Measurements from ENCODE around the gene MSI2.

The MSI2 gene

GRCh38 chr17:57553526-57553925 is 297.2 kb downstream of the MSI2 start:
- H3K27ac ChIP-seq (ENCODE audit: low read length), result peak overlapping the region; percentile 35
- H3K9ac ChIP-seq (ENCODE audit: low read length), result peak overlapping the region; percentile 37
- no peak overlapping the region for H3K4me3 ChIP-seq (ENCODE audit: low read length)
- no peaks in the 10 kb centered on the region for H3K36me3 ChIP-seq (ENCODE audit: control insufficient read depth, low read depth, low read length)
- peaks cover 54% of the 10 kb centered on the region for H3K4me1 ChIP-seq (ENCODE audit: control insufficient read depth, low read depth, low read length)
- no peaks in the 10 kb centered on the region for H3K27me3 ChIP-seq (ENCODE audit: control insufficient read depth, insufficient read depth, low read length)
- H3K9me3 ChIP-seq (ENCODE audit: control insufficient read depth, low read depth, low read length), result no peaks in the 10 kb centered on the region

GRCh38 chr17:57553991-57554825 is 297.9 kb downstream of the MSI2 start:
- H3K27ac ChIP-seq (ENCODE audit: low read length), result peak overlapping the region; percentile 35
- no peaks in the 10 kb centered on the region for H3K36me3 ChIP-seq (ENCODE audit: control insufficient read depth, low read depth, low read length)
- peak overlapping the region; percentile 37 for H3K9ac ChIP-seq (ENCODE audit: low read length)
- H3K4me1 ChIP-seq (ENCODE audit: control insufficient read depth, low read depth, low read length), result peaks cover 53% of the 10 kb centered on the region
- no peaks in the 10 kb centered on the region for H3K9me3 ChIP-seq (ENCODE audit: control insufficient read depth, low read depth, low read length)
- H3K4me3 ChIP-seq (ENCODE audit: low read length), result no peak overlapping the region
- no peaks in the 10 kb centered on the region for H3K27me3 ChIP-seq (ENCODE audit: control insufficient read depth, insufficient read depth, low read length)

GRCh38 chr17:57554826-57555635 is 298.7 kb downstream of the MSI2 start:
- H3K9me3 ChIP-seq (ENCODE audit: control insufficient read depth, low read depth, low read length), result no peaks in the 10 kb centered on the region
- no peak overlapping the region for H3K27ac ChIP-seq (ENCODE audit: low read length)
- H3K4me1 ChIP-seq (ENCODE audit: control insufficient read depth, low read depth, low read length), result peaks cover 45% of the 10 kb centered on the region
- H3K36me3 ChIP-seq (ENCODE audit: control insufficient read depth, low read depth, low read length), result no peaks in the 10 kb centered on the region
- no peak overlapping the region for H3K4me3 ChIP-seq (ENCODE audit: low read length)
- no peaks in the 10 kb centered on the region for H3K27me3 ChIP-seq (ENCODE audit: control insufficient read depth, insufficient read depth, low read length)
- no peak overlapping the region for H3K9ac ChIP-seq (ENCODE audit: low read length)

DNA sequence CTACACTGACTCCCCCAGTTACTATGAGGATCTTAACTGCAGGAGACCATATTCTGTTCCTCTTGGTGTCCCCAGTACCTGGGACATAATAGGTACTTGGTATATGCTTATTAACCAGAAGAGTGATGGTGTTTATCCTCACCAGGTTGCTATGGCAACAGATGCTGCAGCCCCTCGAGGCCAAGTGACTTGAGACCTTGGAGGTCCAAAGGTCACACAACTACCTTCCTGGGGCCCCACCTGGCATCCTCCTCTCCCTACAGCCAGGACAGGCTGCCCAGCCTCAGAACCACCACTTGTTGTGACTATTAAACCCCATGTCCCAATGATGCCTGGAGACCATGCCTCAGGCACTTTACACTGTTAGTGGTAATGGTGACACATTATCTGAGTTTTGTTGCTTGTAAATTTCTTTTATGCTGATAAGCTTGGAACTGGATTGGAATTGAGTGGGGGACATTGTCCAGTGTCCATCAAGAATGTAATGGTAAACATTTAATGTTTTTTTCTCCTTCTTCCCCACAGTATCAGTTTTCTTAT is 299.4 kb downstream of the MSI2 start:
- Histone ChIP-seq H3K4me3 (ENCODE audit: low read length) (no peak overlapping the region), H3K4me1 (ENCODE audit: control insufficient read depth, low read depth, low read length) (peaks cover 38% of the 10 kb centered on the region), H3K27me3 (ENCODE audit: control insufficient read depth, insufficient read depth, low read length) (no peaks in the 10 kb centered on the region), H3K9ac (ENCODE audit: low read length) (no peak overlapping the region), H3K9me3 (ENCODE audit: control insufficient read depth, low read depth, low read length) (no peaks in the 10 kb centered on the region), H3K27ac (ENCODE audit: low read length) (no peak overlapping the region), H3K36me3 (ENCODE audit: control insufficient read depth, low read depth, low read length) (no peaks in the 10 kb centered on the region)

- Histone ChIP-seq H3K9ac (ENCODE audit: low read length) (no peak overlapping the region), H3K4me1 (ENCODE audit: control insufficient read depth, low read depth, low read length) (peaks cover 32% of the 10 kb centered on the region), H3K9me3 (ENCODE audit: control insufficient read depth, low read depth, low read length) (no peaks in the 10 kb centered on the region), H3K4me3 (ENCODE audit: low read length) (no peak overlapping the region), H3K36me3 (ENCODE audit: control insufficient read depth, low read depth, low read length) (no peaks in the 10 kb centered on the region), H3K27ac (ENCODE audit: low read length) (no peak overlapping the region), H3K27me3 (ENCODE audit: control insufficient read depth, insufficient read depth, low read length) (no peaks in the 10 kb centered on the region)
Measured at GRCh38 chr17:57556320-57556719, 300.0 kb downstream of the MSI2 start.

GRCh38 chr17:57556977-57557376 is 300.7 kb downstream of the MSI2 start:
- Histone ChIP-seq H3K4me1 (ENCODE audit: control insufficient read depth, low read depth, low read length) (peaks cover 26% of the 10 kb centered on the region), H3K36me3 (ENCODE audit: control insufficient read depth, low read depth, low read length) (no peaks in the 10 kb centered on the region), H3K27me3 (ENCODE audit: control insufficient read depth, insufficient read depth, low read length) (no peaks in the 10 kb centered on the region), H3K4me3 (ENCODE audit: low read length) (no peak overlapping the region), H3K27ac (ENCODE audit: low read length) (no peak overlapping the region), H3K9ac (ENCODE audit: low read length) (no peak overlapping the region), H3K9me3 (ENCODE audit: control insufficient read depth, low read depth, low read length) (no peaks in the 10 kb centered on the region)

DNA sequence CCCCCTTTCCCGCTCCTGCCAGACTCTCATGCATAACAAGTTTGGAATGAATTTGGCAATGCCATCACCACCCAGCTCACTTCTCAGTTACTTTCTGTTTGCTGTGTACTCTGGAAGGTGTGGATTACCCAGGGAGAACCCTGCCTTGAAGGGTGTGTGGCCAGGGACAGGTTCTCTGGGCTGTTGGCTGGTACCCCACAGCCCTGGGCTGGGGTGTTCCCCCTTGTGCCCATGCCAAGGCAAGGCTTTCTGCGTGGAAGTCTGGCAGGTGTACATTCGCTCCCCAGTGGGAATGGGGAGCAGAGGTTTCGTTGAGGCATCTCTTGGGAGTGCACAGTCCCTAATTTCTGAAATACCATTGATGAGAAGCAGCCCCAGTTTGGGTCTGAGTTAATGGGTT is 301.1 kb downstream of the MSI2 start:
- Histone ChIP-seq H3K27ac (ENCODE audit: low read length) (no peak overlapping the region), H3K36me3 (ENCODE audit: control insufficient read depth, low read depth, low read length) (no peaks in the 10 kb centered on the region), H3K9me3 (ENCODE audit: control insufficient read depth, low read depth, low read length) (no peaks in the 10 kb centered on the region), H3K27me3 (ENCODE audit: control insufficient read depth, insufficient read depth, low read length) (no peaks in the 10 kb centered on the region), H3K9ac (ENCODE audit: low read length) (no peak overlapping the region), H3K4me3 (ENCODE audit: low read length) (no peak overlapping the region), H3K4me1 (ENCODE audit: control insufficient read depth, low read depth, low read length) (peaks cover 21% of the 10 kb centered on the region)

- H3K36me3 ChIP-seq (ENCODE audit: control insufficient read depth, low read depth, low read length), result no peaks in the 10 kb centered on the region
- H3K27ac ChIP-seq (ENCODE audit: low read length), result no peak overlapping the region
- H3K4me1 ChIP-seq (ENCODE audit: control insufficient read depth, low read depth, low read length), result peaks cover 17% of the 10 kb centered on the region
- no peak overlapping the region for H3K4me3 ChIP-seq (ENCODE audit: low read length)
- H3K9me3 ChIP-seq (ENCODE audit: control insufficient read depth, low read depth, low read length), result no peaks in the 10 kb centered on the region
- no peaks in the 10 kb centered on the region for H3K27me3 ChIP-seq (ENCODE audit: control insufficient read depth, insufficient read depth, low read length)
- H3K9ac ChIP-seq (ENCODE audit: low read length), result no peak overlapping the region
Measured at GRCh38 chr17:57557834-57558681, 301.7 kb downstream of the MSI2 start.

GRCh38 chr17:57559226-57559625 is 302.9 kb downstream of the MSI2 start:
- Histone ChIP-seq H3K4me3 (ENCODE audit: low read length) (no peak overlapping the region), H3K4me1 (ENCODE audit: control insufficient read depth, low read depth, low read length) (peaks cover 6% of the 10 kb centered on the region), H3K36me3 (ENCODE audit: control insufficient read depth, low read depth, low read length) (no peaks in the 10 kb centered on the region), H3K9ac (ENCODE audit: low read length) (no peak overlapping the region), H3K27me3 (ENCODE audit: control insufficient read depth, insufficient read depth, low read length) (no peaks in the 10 kb centered on the region), H3K27ac (ENCODE audit: low read length) (no peak overlapping the region), H3K9me3 (ENCODE audit: control insufficient read depth, low read depth, low read length) (no peaks in the 10 kb centered on the region)

GRCh38 chr17:57559634-57560318 is 303.5 kb downstream of the MSI2 start:
- Histone ChIP-seq H3K27me3 (ENCODE audit: control insufficient read depth, insufficient read depth, low read length) (no peaks in the 10 kb centered on the region), H3K4me3 (ENCODE audit: low read length) (no peak overlapping the region), H3K27ac (ENCODE audit: low read length) (no peak overlapping the region), H3K4me1 (ENCODE audit: control insufficient read depth, low read depth, low read length) (peaks cover under 1% of the 10 kb centered on the region), H3K9ac (ENCODE audit: low read length) (no peak overlapping the region), H3K36me3 (ENCODE audit: control insufficient read depth, low read depth, low read length) (no peaks in the 10 kb centered on the region), H3K9me3 (ENCODE audit: control insufficient read depth, low read depth, low read length) (no peaks in the 10 kb centered on the region)

Data from iPS-18a (cell line).